Ovary (tissue), 3 donors: ENCODE data around the gene BTBD9.

ENCODE experiments used
- EP300 ChIP-seq: sonication (generic); formaldehyde crosslinking; IDR thresholded peaks from one replicate; pipeline ENCODE4 v1.6.1; 2017; ENCODE audit warnings: antibody characterized with exemption
- POLR2A ChIP-seq: fragments of 450-650 bp; IDR thresholded peaks from one replicate; pipeline ENCODE4 v1.6.1; 2017; ENCODE audit warnings: antibody characterized with exemption, mild to moderate bottlenecking, moderate library complexity
- TF ChIP-seq, protein P1 (sequence below), 3 donors: fragments of 450-650 bp in 2 of 3; fragments of 200-600 bp in 1 of 3; IDR thresholded peaks; one replicate each; pipeline versions ENCODE4 v1.5.1 to v1.8.0; 2016 to 2022; ENCODE audit warnings: antibody characterized with exemption in 3 of 3, mild to moderate bottlenecking in 1 of 3
- donor health status: DM: no; HTN: no; CAD: no.

DNA sequence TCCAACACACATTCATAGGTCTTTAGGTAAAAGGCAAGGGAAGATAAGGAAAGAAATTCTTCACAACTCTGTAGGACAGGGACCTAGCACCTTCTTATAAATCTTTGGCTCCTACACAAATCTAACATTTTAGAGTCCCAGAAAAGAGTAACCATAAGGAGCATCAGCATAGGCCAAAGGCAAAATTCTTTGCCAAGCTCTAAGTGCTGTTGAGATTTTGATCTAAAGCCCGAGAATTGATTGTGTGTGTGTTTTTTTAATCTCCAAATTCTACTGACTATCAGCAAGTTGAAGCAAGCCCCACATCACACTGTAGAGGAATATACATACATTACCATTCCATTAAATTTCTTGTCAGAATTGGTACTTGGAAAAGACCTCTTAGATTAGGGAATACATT, 233.6 kb downstream of the BTBD9 start:
- TF ChIP-seq, protein P1, sequence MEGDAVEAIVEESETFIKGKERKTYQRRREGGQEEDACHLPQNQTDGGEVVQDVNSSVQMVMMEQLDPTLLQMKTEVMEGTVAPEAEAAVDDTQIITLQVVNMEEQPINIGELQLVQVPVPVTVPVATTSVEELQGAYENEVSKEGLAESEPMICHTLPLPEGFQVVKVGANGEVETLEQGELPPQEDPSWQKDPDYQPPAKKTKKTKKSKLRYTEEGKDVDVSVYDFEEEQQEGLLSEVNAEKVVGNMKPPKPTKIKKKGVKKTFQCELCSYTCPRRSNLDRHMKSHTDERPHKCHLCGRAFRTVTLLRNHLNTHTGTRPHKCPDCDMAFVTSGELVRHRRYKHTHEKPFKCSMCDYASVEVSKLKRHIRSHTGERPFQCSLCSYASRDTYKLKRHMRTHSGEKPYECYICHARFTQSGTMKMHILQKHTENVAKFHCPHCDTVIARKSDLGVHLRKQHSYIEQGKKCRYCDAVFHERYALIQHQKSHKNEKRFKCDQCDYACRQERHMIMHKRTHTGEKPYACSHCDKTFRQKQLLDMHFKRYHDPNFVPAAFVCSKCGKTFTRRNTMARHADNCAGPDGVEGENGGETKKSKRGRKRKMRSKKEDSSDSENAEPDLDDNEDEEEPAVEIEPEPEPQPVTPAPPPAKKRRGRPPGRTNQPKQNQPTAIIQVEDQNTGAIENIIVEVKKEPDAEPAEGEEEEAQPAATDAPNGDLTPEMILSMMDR (IDR thresholded peaks at IDR 0.05): no peak
- TF ChIP-seq EP300: no peak
- TF ChIP-seq POLR2A: no peak
